GM12864 (cell line): ENCODE results near the gene ZNF597.

ENCODE experiments used
- DNase-seq: peaks from one replicate; pipeline ENCODE4 v3.0.0-alpha.2; 2011; ENCODE audit warnings: low read depth
- H3K4me3 ChIP-seq: 2 replicates; pipeline ENCODE4 v1.5.1; 2011; ENCODE audit warnings: mild to moderate bottlenecking, low read depth, low read length, control low read depth
- TF ChIP-seq, protein P1 (sequence below): IDR thresholded peaks from 2 replicates; pipeline ENCODE4 v1.5.1; 2011; ENCODE audit warnings: low read depth, mild to moderate bottlenecking, moderate library complexity, low read length, control low read depth, inconsistent platforms; ENCODE audit errors: missing control alignments

Gene ZNF597

DNA sequence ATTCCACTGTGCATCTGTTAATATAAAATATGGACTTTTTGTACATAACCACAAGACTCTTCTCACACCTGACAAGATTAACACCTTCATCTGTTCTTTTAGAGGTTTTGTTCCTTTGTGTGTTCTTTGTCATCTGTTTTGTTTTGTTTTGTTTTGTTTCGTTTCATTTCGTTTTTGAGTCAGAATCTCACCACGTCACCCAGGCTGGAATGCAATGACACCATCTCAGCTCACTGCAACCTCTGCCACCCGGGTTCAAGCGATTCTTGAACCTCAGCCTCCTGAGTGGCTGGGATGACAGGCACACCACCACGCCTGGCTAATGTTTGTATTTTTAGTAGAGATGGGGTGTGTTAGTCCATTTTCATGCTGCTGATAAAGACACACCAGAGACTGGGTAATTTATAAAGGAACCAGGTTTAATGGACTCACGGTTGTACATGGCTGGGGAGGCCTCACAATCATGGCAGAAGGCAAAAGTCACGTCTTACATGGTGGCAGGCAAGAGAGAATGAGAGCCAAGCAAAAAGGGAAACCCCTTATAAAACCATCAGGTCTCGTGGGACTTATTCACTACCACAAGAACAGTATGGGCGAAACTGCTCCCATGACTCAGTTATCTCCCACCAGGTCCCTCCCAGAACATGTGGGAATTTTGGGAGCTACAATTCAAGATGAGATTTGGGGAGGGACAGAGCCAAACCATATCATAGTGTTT is 29.7 kb upstream of the ZNF597 start:
- no peak overlapping the region for H3K4me3 ChIP-seq
- no peak for DNase-seq
- TF ChIP-seq, protein P1, sequence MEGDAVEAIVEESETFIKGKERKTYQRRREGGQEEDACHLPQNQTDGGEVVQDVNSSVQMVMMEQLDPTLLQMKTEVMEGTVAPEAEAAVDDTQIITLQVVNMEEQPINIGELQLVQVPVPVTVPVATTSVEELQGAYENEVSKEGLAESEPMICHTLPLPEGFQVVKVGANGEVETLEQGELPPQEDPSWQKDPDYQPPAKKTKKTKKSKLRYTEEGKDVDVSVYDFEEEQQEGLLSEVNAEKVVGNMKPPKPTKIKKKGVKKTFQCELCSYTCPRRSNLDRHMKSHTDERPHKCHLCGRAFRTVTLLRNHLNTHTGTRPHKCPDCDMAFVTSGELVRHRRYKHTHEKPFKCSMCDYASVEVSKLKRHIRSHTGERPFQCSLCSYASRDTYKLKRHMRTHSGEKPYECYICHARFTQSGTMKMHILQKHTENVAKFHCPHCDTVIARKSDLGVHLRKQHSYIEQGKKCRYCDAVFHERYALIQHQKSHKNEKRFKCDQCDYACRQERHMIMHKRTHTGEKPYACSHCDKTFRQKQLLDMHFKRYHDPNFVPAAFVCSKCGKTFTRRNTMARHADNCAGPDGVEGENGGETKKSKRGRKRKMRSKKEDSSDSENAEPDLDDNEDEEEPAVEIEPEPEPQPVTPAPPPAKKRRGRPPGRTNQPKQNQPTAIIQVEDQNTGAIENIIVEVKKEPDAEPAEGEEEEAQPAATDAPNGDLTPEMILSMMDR: no peak

DNA sequence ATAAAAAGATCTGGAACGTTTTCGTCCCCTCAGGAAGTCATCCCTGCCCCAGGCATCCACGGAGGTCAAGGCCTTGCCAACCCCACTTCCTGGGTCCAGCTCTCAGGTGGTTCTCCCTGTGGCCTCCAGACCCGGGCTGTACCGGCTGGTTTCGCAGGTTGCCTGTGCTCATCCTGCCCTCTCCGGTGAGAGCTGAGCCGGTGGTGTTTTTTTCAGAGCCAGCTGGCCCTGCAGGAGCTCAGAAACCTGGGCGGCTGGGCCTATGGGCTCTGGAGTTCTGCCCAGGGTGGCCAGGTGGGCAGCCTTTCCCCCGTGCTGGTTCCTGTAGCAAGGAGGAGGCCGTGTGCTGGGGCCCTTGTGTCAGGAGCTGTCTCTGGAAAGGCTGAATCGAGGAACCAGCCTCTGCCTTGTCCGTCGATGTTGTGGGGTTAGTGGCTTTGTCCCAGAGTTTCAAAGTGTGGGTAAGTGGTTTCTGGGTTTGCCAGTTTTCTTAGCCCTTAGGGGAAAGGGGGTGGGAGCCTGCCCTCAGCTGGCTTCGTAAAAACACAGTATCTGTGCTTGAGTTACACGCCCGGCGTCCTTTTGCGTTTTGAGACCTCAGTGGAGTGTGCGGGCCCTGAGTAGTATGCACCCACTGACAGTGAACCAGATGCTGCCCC is 28.3 kb upstream of the ZNF597 start:
- DNase-seq: no peak
- TF ChIP-seq, protein P1: no peak
- no peak overlapping the region for H3K4me3 ChIP-seq

DNA sequence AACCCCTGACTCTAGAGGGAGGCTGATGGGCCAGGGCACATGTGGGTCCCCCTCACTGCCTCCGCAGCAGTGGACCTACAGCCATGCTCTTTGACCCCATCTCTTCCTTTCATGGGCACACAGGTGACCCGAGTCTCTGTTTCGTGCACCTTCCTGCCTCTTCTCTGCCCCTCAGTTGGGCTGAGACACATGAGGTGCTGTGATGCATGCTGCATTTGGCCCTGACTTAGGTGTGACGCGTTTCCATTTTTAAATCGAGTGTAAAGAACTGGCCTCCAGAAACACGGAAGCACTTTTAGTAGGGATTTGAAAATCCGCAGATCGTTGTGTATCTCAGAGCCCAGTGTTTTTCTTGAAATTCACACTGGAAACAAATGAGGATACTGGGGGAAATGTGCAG is 27.4 kb upstream of the ZNF597 start:
- H3K4me3 ChIP-seq: no peak overlapping the region
- TF ChIP-seq, protein P1: no peak
- DNase-seq: no peak

DNA sequence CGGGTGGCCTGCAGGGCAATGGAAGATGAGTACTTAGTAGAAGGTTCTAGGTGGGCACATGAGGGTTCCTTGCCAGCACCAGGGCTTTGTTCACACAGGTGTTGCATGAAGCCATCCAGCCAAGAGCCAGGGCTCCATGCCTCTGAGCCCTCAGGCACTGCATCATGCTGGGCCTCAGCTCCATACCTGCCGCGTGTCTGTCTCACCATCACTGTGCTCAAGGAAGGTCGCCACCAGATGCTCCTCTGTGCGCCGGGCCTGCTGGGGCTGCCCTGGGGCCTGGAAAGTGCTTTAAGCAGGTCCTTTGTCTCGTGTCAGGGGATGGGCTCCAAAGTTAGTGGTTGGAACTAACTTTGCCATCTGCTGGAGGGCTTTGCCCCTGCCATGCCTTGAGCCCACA is 26.4 kb upstream of the ZNF597 start:
- no peak overlapping the region for H3K4me3 ChIP-seq
- no peak for DNase-seq
- TF ChIP-seq, protein P1: no peak

DNA sequence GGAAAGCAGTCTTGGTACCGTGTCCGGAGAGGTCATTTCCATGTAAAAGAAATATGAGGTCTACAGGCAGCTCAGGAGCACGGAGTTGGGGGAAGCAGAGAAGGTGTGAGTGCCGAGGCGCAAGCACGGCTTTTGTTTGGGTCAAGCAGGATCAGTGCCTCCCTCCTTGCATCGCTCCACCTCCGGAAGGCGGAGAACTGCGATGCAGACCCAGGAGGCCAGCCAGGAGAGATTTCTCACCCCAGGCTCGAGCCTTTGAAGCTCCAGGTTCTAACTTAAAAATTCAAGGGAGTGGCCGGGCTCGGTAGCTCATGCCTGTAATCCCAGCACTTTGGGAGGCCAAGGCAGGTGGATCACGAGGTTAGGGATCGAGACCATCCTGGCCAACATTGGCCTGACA is 25.2 kb upstream of the ZNF597 start:
- no peak overlapping the region for H3K4me3 ChIP-seq
- TF ChIP-seq, protein P1: no peak
- no peak for DNase-seq

DNA sequence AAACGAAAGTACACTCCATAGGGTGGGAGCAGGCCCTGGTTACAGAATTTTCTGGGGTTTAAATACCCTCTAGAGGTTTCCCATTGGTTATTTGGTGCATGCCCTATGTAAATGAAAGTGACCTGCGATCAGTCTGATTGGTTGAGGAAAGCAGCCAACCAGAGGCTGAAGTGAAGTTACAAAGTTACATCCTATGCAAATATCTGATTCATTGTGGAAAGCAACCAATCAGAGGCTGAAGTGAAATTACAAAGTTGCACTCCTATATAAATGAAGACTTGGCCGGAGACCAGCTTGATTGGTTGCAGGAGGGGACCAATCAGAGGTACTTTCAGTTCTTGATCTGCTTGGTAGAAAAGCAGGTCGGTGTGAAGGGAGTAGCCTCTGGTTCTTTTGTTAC is 24.6 kb upstream of the ZNF597 start:
- TF ChIP-seq, protein P1: no peak
- no peak overlapping the region for H3K4me3 ChIP-seq
- no peak for DNase-seq

DNA sequence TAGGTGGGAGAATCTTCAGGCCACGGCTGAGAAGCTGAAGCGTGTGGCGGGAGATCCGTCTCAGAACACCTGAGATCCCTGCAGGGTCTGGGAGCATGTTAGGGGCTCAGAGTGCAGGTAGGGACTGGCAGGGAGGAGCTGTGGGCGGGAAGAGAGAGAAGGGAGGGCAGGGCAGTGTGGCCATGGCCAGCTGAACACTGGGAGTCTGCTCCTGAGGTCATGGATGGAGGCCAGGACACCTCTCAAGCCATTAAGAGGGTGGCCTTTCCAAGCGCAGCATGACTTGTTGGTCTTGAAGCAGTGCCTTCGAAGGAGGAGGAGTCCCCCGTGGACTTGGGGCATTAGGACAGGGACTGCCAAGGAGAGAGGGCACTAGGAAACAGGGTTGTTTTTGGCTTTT is 23.9 kb upstream of the ZNF597 start:
- H3K4me3 ChIP-seq: no peak overlapping the region
- TF ChIP-seq, protein P1: no peak
- DNase-seq: no peak
